ENCODE measurements around the gene PCDH15. TPM values are rescaled to one million over a fixed set of nuclear protein-coding genes. Genes with fewer than 3 reads are reported as not detected.

PCDH15 gene
- total and polyA plus RNA-seq, 2 of the 4 experiments (the other 2 are of a cell fraction): not detected

DNA sequence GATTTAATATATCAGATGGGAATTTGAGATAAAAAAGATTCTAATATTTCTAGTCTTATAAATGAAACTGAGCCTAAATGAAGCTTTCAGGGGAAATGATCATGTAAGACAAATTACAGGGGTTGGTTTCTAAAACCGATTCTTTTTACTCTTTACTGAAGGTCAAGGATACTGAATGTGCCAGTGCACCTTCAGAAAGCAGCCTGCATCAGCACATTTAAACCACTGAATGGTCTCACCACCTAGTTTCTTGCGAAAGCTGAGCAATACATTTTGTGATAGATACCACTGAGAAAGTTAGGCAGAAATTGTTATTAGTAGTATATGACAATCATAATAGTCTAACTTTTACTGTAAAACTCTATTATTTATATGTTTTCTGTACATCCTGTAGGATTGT, 180.7 kb downstream of the PCDH15 start:
- dilution Hi-C loops (cut with HindIII; ENCODE audit: low sequenced_read_pairs, unreplicated experiment) (no loop called here), in situ Hi-C loops (cut with MboI; ENCODE audit: low sequenced_read_pairs) (no loop called here), intact Hi-C loops (cut with micrococcal nuclease) (no loop called here)
- DNase-seq (no peak), ATAC-seq (ENCODE audit: low read depth) (no peak)
- Histone ChIP-seq H3K9ac (ENCODE audit: low read depth, low read length) (no peak overlapping the region), H3K14ac (replicated peaks; ENCODE audit: low read depth, low read length) (no peak overlapping the region), H3K27ac (ENCODE audit: insufficient read depth, low read length) (no peak overlapping the region), H3K56ac (ENCODE audit: extremely low read depth, insufficient read depth, low read length) (no peak overlapping the region), H3K36me3 (ENCODE audit: control insufficient read depth, insufficient read depth, low read length) (no peaks in the 10 kb centered on the region), H3K4me1 (ENCODE audit: control insufficient read depth, insufficient read depth, low read length) (no peaks in the 10 kb centered on the region), H3K9me3 (ENCODE audit: control insufficient read depth, insufficient read depth, low read length) (no peaks in the 10 kb centered on the region), H3K27me3 (ENCODE audit: control insufficient read depth, insufficient read depth, low read length) (no peaks in the 10 kb centered on the region), H3K4ac (ENCODE audit: low read depth, low read length) (no peak overlapping the region), H3K23ac (ENCODE audit: low read depth, low read length) (no peak overlapping the region), H4K20me1 (ENCODE audit: insufficient read depth, low read length) (no peaks in the 10 kb centered on the region), H2AK5ac (ENCODE audit: low read depth, low read length) (no peak overlapping the region), H3K9me1 (ENCODE audit: insufficient read depth, low read length) (no peaks in the 10 kb centered on the region), H2AFZ (replicated peaks; ENCODE audit: low read length, poor library complexity) (no peak overlapping the region), H2BK15ac (ENCODE audit: low read depth, low read length) (no peak overlapping the region), H2BK120ac (ENCODE audit: low read depth, low read length) (no peak overlapping the region), H3K18ac (ENCODE audit: low read depth, low read length) (no peak overlapping the region), H3K4me2 (ENCODE audit: low read depth, low read length) (no peak overlapping the region), H3K4me3 (ENCODE audit: insufficient read depth, low read depth, low read length) (no peak overlapping the region), H2AK9ac (replicated peaks; ENCODE audit: low read depth, low read length, poor library complexity) (no peak overlapping the region), H4K5ac (ENCODE audit: low read depth, low read length) (no peak overlapping the region), H4K8ac (ENCODE audit: low read depth in 2 of 2, low read length in 2 of 2) (no peak overlapping the region), H2BK5ac (ENCODE audit: low read depth, low read length, poor library complexity, severe bottlenecking) (no peak overlapping the region), H2BK20ac (ENCODE audit: low read depth, low read length) (no peak overlapping the region), H3K79me1 (ENCODE audit: low read depth in 1 of 2, low read length in 2 of 2) (no peaks in the 10 kb centered on the region), H4K91ac (ENCODE audit: insufficient read depth, low read depth, low read length) (no peak overlapping the region)
- ChIA-PET CTCF (no interaction called here), POLR2A (ENCODE audit: unreplicated experiment) (no interaction called here)
- no TSS peak for BruUV-seq (replicated peaks)
- no CpG with 5 or more reads among the region's 2 CpGs for WGBS, 2 experiments (ENCODE audit: extremely low coverage in 2 of 2, insufficient read length in 1 of 2)
- TF ChIP-seq MAFK (IDR thresholded peaks at IDR 0.05; ENCODE audit: low read depth, low read length) (no peak), BHLHE40 (IDR thresholded peaks at IDR 0.05; ENCODE audit: low read depth, low read length) (no peak), FOS (IDR thresholded peaks at IDR 0.05; ENCODE audit: low read depth, low read length) (no peak), RFX5 (IDR thresholded peaks at IDR 0.05; ENCODE audit: low read depth, low read length) (no peak), NFE2L2 (IDR thresholded peaks at IDR 0.05; ENCODE audit: low read depth, low read length) (no peak), SMC3 (IDR thresholded peaks at IDR 0.05; ENCODE audit: low read depth, low read length) (no peak), RAD21 (IDR thresholded peaks at IDR 0.05; ENCODE audit: low read length) (no peak), RCOR1 (IDR thresholded peaks at IDR 0.05; ENCODE audit: insufficient replicate concordance, low read length) (no peak), POLR2A (IDR thresholded peaks at IDR 0.05; ENCODE audit: low read depth, low read length) (no peak), MAZ (IDR thresholded peaks at IDR 0.05; ENCODE audit: borderline replicate concordance, low read depth, low read length) (no peak), MXI1 (IDR thresholded peaks at IDR 0.05; ENCODE audit: borderline replicate concordance, low read depth, low read length) (no peak), CEBPB (IDR thresholded peaks at IDR 0.05; ENCODE audit: low read depth, low read length) (no peak), CHD1 (IDR thresholded peaks at IDR 0.05; ENCODE audit: low read depth, low read length) (no peak)
- TF ChIP-seq, protein P1, sequence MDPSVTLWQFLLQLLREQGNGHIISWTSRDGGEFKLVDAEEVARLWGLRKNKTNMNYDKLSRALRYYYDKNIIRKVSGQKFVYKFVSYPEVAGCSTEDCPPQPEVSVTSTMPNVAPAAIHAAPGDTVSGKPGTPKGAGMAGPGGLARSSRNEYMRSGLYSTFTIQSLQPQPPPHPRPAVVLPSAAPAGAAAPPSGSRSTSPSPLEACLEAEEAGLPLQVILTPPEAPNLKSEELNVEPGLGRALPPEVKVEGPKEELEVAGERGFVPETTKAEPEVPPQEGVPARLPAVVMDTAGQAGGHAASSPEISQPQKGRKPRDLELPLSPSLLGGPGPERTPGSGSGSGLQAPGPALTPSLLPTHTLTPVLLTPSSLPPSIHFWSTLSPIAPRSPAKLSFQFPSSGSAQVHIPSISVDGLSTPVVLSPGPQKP (IDR thresholded peaks at IDR 0.05; ENCODE audit: borderline replicate concordance, low read depth, low read length): no peak
- TF ChIP-seq, protein P2, sequence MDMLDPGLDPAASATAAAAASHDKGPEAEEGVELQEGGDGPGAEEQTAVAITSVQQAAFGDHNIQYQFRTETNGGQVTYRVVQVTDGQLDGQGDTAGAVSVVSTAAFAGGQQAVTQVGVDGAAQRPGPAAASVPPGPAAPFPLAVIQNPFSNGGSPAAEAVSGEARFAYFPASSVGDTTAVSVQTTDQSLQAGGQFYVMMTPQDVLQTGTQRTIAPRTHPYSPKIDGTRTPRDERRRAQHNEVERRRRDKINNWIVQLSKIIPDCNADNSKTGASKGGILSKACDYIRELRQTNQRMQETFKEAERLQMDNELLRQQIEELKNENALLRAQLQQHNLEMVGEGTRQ (IDR thresholded peaks at IDR 0.05; ENCODE audit: low read depth, low read length): no peak
- TF ChIP-seq, protein P3, sequence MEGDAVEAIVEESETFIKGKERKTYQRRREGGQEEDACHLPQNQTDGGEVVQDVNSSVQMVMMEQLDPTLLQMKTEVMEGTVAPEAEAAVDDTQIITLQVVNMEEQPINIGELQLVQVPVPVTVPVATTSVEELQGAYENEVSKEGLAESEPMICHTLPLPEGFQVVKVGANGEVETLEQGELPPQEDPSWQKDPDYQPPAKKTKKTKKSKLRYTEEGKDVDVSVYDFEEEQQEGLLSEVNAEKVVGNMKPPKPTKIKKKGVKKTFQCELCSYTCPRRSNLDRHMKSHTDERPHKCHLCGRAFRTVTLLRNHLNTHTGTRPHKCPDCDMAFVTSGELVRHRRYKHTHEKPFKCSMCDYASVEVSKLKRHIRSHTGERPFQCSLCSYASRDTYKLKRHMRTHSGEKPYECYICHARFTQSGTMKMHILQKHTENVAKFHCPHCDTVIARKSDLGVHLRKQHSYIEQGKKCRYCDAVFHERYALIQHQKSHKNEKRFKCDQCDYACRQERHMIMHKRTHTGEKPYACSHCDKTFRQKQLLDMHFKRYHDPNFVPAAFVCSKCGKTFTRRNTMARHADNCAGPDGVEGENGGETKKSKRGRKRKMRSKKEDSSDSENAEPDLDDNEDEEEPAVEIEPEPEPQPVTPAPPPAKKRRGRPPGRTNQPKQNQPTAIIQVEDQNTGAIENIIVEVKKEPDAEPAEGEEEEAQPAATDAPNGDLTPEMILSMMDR (conservative IDR thresholded peaks at IDR 0.05; ENCODE audit: low read depth, low read length): no peak

Measured in IMR-90 (cell line).